HepG2 (cell line): ENCODE data around the gene SCAPER.

Experiments
- MEIS1 ChIP-seq: sonication (generic); formaldehyde crosslinking; IDR thresholded peaks from 2 replicates; pipeline ENCODE4 v1.9.0; 2021; ENCODE audit warnings: mild to moderate bottlenecking, missing genetic modification reagents, moderate library complexity, borderline replicate concordance
- MTERF4 ChIP-seq: sonication (generic); formaldehyde crosslinking; IDR thresholded peaks from 2 replicates; pipeline ENCODE4 v1.8.0; 2023; ENCODE audit warnings: mild to moderate bottlenecking, missing genetic modification reagents
- ZNF598 ChIP-seq: sonication (generic); formaldehyde crosslinking; IDR thresholded peaks from 2 replicates; pipeline ENCODE4 v1.5.1; 2020; ENCODE audit warnings: mild to moderate bottlenecking, missing genetic modification reagents, borderline replicate concordance

GRCh38 chr15:76648732-76649444 lies 256.3 kb downstream of the SCAPER start:
- TF ChIP-seq MEIS1 (CRISPR knock-in tag) (no peak), ZNF598 (no peak), MTERF4 (CRISPR knock-in tag) (no peak)
